Panc1 (cell line): ENCODE data around the gene ACTN3. TPM values are rescaled to one million over a fixed set of nuclear protein-coding genes. Genes with fewer than 3 reads are reported as not detected.

Experiments used
- ATAC-seq: fragments of 200-7000 bp; cut with Tn5 transposase; 2 replicates; pipeline ENCODE4 v1.9.1; 2020; ENCODE audit warnings: mild to moderate bottlenecking, moderate library complexity
- BruUV-seq: library from RNA; stranded (reverse); fragments of 400-500 nt; replicated peaks from 2 replicates; lab custom pipeline; 2021; lab: Mats Ljungman, UMichigan
- CTCF ChIA-PET: fragments of 300-600 bp; sonication (Branson Sonifier 250); formaldehyde crosslinking; loops from one replicate; lab custom pipeline; 2022; ENCODE audit warnings: antibody characterized with exemption; lab: Charles Lee
- POLR2A ChIA-PET: fragments of 300-600 bp; sonication (Branson Sonifier 250); formaldehyde crosslinking; loops from one replicate; lab custom pipeline; 2022; ENCODE audit warnings: antibody characterized with exemption; lab: Charles Lee
- DNase-seq: peaks from one replicate; pipeline ENCODE4 v3.0.0-alpha.2; 2010; ENCODE audit warnings: low read depth, low spot score
- H3K27ac ChIP-seq: 2 replicates; pipeline ENCODE4 v1.5.1; 2011; ENCODE audit warnings: mild to moderate bottlenecking, low read length, inconsistent platforms
- H3K27me3 ChIP-seq: fragments of 200-500 bp; sonication (Bioruptor generic); 2 replicates; pipeline ENCODE4 v1.6.0; 2014; ENCODE audit warnings: low read length, inconsistent platforms; ENCODE audit not compliant: control insufficient read depth, insufficient read depth
- H3K36me3 ChIP-seq: fragments of 200-500 bp; sonication (Bioruptor generic); 2 replicates; pipeline ENCODE4 v1.5.1; 2014; ENCODE audit warnings: inconsistent platforms, mild to moderate bottlenecking, low read length, moderate library complexity; ENCODE audit not compliant: control insufficient read depth, insufficient read depth
- H3K4me1 ChIP-seq: 2 replicates; pipeline ENCODE4 v1.5.1; 2011; ENCODE audit warnings: inconsistent platforms, mild to moderate bottlenecking, low read length, moderate library complexity; ENCODE audit not compliant: control insufficient read depth, insufficient read depth
- H3K4me3 ChIP-seq, 2 experiments: 2 replicates each; pipeline ENCODE4 v1.5.1; 2011 to 2012; ENCODE audit warnings: low read depth in 2 of 2, low read length in 2 of 2, mild to moderate bottlenecking in 2 of 2, inconsistent platforms in 1 of 2, moderate library complexity in 1 of 2
- H3K9me3 ChIP-seq: fragments of 200-500 bp; sonication (Bioruptor generic); 2 replicates; pipeline ENCODE4 v1.5.1; 2014; ENCODE audit warnings: low read depth, mild to moderate bottlenecking, inconsistent platforms, low read length, moderate library complexity; ENCODE audit not compliant: control insufficient read depth, insufficient read depth
- POLR2AphosphoS5 ChIP-seq: IDR thresholded peaks from 2 replicates; pipeline ENCODE4 v1.6.1; 2012; ENCODE audit warnings: mild to moderate bottlenecking, low read depth, low read length, moderate library complexity
- SIN3A ChIP-seq: IDR thresholded peaks from 2 replicates; pipeline ENCODE4 v1.6.1; 2012; ENCODE audit warnings: low read depth, mild to moderate bottlenecking, low read length, moderate library complexity, borderline replicate concordance; ENCODE audit not compliant: insufficient read depth
- TCF7L2 ChIP-seq: IDR thresholded peaks from 2 replicates; pipeline ENCODE4 v1.6.1; 2011; ENCODE audit warnings: mild to moderate bottlenecking, low read depth, low read length, inconsistent platforms
- in situ Hi-C: cut with HindIII; loops from 2 replicates; pipeline ENCODE4 v1.10.0; 2016; ENCODE audit warnings: low sequenced_read_pairs, low pct_unique_long_range_greater_than_20kb
- intact Hi-C: fragments of 100-400 bp; cut with micrococcal nuclease; formaldehyde crosslinking; loops from one replicate; pipeline ENCODE4 v1.10.0; 2022; ENCODE audit not compliant: unreplicated experiment
- total RNA-seq: library from RNA; stranded (reverse); gene quantifications from one replicate; pipeline ENCODE4 v1.2.1, GENCODE V29; 2021; ENCODE audit not compliant: unreplicated experiment
- TF ChIP-seq, protein P1 (sequence below), 2 experiments: IDR thresholded peaks; 2 replicates each; pipeline ENCODE4 v1.6.1; 2011 to 2012; ENCODE audit warnings: low read depth in 2 of 2, control low read depth in 1 of 2, low read length in 1 of 2, mild to moderate bottlenecking in 1 of 2, moderate library complexity in 1 of 2; ENCODE audit not compliant: insufficient read depth in 1 of 2
- TF ChIP-seq, protein P2 (sequence below): fragments of 450-650 bp; IDR thresholded peaks from 2 replicates; pipeline ENCODE4 v1.5.1; 2017; ENCODE audit warnings: mild to moderate bottlenecking

The ACTN3 gene
- total RNA-seq, 1 experiment from 2014 or later: 0.13 TPM

DNA sequence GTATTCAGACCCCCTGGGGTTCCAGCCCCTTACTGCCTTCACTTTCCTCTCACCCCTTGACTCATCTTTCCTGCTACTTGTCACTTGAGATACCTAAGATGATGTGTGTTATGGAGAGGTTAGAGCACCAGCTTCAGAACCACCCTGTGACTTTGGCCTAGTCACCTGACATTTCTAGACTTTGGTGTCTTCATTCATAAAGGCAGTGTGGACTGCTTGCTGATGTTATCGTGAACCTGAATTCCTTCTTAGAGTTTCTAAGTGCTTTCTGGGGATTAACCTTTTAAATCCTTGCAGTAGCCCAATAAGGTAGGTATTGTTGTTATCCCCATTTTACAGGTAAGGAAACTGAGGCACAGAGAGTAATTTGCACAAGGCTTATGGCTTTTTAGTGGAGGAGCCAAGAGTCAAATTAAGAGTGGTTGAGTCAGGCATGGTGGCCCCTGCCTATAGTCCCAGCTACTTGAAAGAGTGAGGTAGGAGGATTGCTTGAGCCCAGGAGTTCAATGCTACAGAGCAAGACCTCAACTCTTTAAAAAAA lies 41.4 kb upstream of the ACTN3 start:
- H3K27me3 ChIP-seq: no peaks in the 10 kb centered on the region
- BruUV-seq: no TSS peak
- ChIA-PET CTCF (no interaction called here), POLR2A (no interaction called here)
- H3K4me3 ChIP-seq: no peak overlapping the region
- intact Hi-C loops (no loop called here), in situ Hi-C loops (no loop called here)
- DNase-seq (no peak), ATAC-seq (no peak)
- no peaks in the 10 kb centered on the region for H3K9me3 ChIP-seq
- no peaks in the 10 kb centered on the region for H3K36me3 ChIP-seq
- H3K4me1 ChIP-seq: no peaks in the 10 kb centered on the region
- no peak overlapping the region for H3K27ac ChIP-seq
- TF ChIP-seq TCF7L2: no peak
- TF ChIP-seq, protein P1, sequence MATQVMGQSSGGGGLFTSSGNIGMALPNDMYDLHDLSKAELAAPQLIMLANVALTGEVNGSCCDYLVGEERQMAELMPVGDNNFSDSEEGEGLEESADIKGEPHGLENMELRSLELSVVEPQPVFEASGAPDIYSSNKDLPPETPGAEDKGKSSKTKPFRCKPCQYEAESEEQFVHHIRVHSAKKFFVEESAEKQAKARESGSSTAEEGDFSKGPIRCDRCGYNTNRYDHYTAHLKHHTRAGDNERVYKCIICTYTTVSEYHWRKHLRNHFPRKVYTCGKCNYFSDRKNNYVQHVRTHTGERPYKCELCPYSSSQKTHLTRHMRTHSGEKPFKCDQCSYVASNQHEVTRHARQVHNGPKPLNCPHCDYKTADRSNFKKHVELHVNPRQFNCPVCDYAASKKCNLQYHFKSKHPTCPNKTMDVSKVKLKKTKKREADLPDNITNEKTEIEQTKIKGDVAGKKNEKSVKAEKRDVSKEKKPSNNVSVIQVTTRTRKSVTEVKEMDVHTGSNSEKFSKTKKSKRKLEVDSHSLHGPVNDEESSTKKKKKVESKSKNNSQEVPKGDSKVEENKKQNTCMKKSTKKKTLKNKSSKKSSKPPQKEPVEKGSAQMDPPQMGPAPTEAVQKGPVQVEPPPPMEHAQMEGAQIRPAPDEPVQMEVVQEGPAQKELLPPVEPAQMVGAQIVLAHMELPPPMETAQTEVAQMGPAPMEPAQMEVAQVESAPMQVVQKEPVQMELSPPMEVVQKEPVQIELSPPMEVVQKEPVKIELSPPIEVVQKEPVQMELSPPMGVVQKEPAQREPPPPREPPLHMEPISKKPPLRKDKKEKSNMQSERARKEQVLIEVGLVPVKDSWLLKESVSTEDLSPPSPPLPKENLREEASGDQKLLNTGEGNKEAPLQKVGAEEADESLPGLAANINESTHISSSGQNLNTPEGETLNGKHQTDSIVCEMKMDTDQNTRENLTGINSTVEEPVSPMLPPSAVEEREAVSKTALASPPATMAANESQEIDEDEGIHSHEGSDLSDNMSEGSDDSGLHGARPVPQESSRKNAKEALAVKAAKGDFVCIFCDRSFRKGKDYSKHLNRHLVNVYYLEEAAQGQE (IDR thresholded peaks at IDR 0.05; ENCODE audit: insufficient read depth in 1 of 2, low read depth in 2 of 2, low read length in 1 of 2): no peak
- TF ChIP-seq, protein P2, sequence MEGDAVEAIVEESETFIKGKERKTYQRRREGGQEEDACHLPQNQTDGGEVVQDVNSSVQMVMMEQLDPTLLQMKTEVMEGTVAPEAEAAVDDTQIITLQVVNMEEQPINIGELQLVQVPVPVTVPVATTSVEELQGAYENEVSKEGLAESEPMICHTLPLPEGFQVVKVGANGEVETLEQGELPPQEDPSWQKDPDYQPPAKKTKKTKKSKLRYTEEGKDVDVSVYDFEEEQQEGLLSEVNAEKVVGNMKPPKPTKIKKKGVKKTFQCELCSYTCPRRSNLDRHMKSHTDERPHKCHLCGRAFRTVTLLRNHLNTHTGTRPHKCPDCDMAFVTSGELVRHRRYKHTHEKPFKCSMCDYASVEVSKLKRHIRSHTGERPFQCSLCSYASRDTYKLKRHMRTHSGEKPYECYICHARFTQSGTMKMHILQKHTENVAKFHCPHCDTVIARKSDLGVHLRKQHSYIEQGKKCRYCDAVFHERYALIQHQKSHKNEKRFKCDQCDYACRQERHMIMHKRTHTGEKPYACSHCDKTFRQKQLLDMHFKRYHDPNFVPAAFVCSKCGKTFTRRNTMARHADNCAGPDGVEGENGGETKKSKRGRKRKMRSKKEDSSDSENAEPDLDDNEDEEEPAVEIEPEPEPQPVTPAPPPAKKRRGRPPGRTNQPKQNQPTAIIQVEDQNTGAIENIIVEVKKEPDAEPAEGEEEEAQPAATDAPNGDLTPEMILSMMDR: no peak

DNA sequence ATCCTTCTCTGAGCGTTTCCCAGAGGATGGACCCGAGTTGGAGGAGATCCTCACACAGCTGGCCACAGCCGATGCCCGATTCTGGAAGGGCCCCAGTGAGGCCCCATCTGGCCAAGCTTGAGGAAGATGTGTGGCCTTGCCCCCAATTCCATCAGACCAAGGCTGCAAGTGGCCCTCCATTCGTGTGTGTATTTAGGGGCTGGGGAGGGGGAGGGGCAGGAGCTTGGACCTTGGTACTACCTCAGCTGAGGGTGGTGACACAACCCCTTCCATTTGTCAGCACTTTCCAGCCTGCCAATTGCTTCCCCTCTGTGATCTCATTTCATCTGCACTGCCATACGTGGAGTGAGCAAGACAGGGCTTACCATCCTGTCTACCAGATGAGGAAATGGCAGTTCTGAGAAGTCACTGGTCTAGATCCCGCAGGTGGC lies 37.6 kb upstream of the ACTN3 start:
- BruUV-seq: no TSS peak
- ATAC-seq (no peak), DNase-seq (no peak)
- CTCF ChIA-PET: no interaction called here
- no peak overlapping the region for H3K27ac ChIP-seq
- POLR2A ChIA-PET: no interaction called here
- no peaks in the 10 kb centered on the region for H3K9me3 ChIP-seq
- H3K27me3 ChIP-seq: no peaks in the 10 kb centered on the region
- no peak overlapping the region for H3K4me3 ChIP-seq
- H3K4me1 ChIP-seq: peaks cover 6% of the 10 kb centered on the region
- TF ChIP-seq, protein P2: no peak
- TF ChIP-seq TCF7L2 (no peak), SIN3A (no peak), POLR2AphosphoS5 (no peak)
- TF ChIP-seq, protein P1 (IDR thresholded peaks at IDR 0.05; ENCODE audit: insufficient read depth in 1 of 2, low read depth in 2 of 2, low read length in 1 of 2): no peak
- in situ Hi-C loops: no loop called here
- no peaks in the 10 kb centered on the region; the same call in 1 of the 2 replicates for H3K36me3 ChIP-seq
- intact Hi-C loops: no loop called here
